Chondrocyte (in vitro differentiated cells): ENCODE measurements around the gene RAI1. TPM values are rescaled to one million over a fixed set of nuclear protein-coding genes. Genes with fewer than 3 reads are reported as not detected.

Experiments used
- DNase-seq: peaks from one replicate; pipeline ENCODE4 v3.0.0; 2021; ENCODE audit warnings: mixed read lengths, low spot score
- H3K27ac Mint-ChIP-seq: one replicate; pipeline ENCODE4 v1.8.0; 2021; ENCODE audit warnings: mild to moderate bottlenecking, moderate library complexity, mixed read lengths; ENCODE audit not compliant: unreplicated experiment
- H3K27me3 Mint-ChIP-seq: 2 replicates; pipeline ENCODE4 v1.8.0; 2021; ENCODE audit warnings: low read depth, mixed read lengths
- H3K36me3 Mint-ChIP-seq: 2 replicates; pipeline ENCODE4 v1.8.0; 2021; ENCODE audit warnings: low read depth, mixed read lengths
- H3K4me1 Mint-ChIP-seq: 2 replicates; pipeline ENCODE4 v1.8.0; 2021; ENCODE audit warnings: low read depth, mild to moderate bottlenecking, mixed read lengths
- H3K4me3 Mint-ChIP-seq: one replicate; pipeline ENCODE4 v1.8.0; 2021; ENCODE audit warnings: mild to moderate bottlenecking, moderate library complexity, mixed read lengths; ENCODE audit not compliant: unreplicated experiment
- H3K9me3 Mint-ChIP-seq: 2 replicates; pipeline ENCODE4 v1.8.0; 2021; ENCODE audit warnings: low read depth, mixed read lengths
- CTCF ChIP-seq: fragments of 200-600 bp; sonication (generic); IDR thresholded peaks from 2 replicates; pipeline ENCODE4 v1.5.0; 2021; ENCODE audit warnings: antibody characterized with exemption, mild to moderate bottlenecking, moderate library complexity
- total RNA-seq: library from RNA; stranded (reverse); gene quantifications from 3 replicates; pipeline ENCODE4 v1.2.1, GENCODE V29; 2021

Gene RAI1
- total RNA-seq, 1 donor from 2014 or later: 28.7 TPM

DNA sequence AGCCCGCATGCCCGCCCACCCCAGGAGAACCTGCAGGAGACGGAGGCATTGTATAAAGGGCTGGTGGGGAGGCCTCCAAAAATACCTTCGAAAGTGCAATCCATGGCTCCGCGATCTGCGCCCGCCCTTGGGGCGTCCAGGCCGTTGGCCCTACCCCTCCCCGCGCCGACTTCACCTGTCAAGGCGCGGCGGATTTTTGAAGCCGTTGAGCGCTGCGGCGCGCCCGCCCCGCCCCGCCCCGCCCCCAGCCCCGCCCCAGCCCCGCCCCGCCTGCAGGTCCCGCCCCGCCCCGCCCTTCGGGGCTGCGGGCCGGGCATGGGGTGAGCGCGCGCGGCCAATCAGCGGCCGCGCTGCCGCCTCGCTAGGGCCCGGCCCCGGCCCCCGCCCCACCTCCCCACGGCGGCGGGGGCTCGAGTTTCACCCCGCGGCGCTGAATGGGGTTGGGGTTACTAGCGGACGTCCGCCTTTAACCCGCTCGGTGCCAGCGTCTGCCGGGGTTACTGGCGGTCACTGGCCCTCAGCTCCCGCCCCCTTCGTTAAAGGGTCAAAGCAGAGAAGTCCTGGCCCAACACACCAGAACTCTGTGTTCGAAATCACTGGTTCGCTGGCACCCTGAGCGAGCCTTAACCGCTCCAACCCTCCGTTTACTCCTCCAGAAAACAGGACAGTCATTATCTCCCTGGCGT lies 142.3 kb downstream of the RAI1 start:
- Mint-ChIP-seq H3K4me3 (peak overlapping the region; percentile 71), H3K36me3 (peaks cover 2% of the 10 kb centered on the region), H3K9me3 (no peaks in the 10 kb centered on the region), H3K27me3 (no peaks in the 10 kb centered on the region), H3K27ac (peak overlapping the region; percentile 59), H3K4me1 (peaks cover 42% of the 10 kb centered on the region)
- TF ChIP-seq CTCF: no peak
- DNase-seq: no peak

GRCh38 chr17:17824119-17824782 lies 143.0 kb downstream of the RAI1 start:
- no peak for DNase-seq
- Mint-ChIP-seq H3K4me1 (peaks cover 42% of the 10 kb centered on the region), H3K27ac (peak overlapping the region; percentile 59), H3K36me3 (no peaks in the 10 kb centered on the region), H3K27me3 (no peaks in the 10 kb centered on the region), H3K4me3 (peak overlapping the region; percentile 71), H3K9me3 (no peaks in the 10 kb centered on the region)
- no peak for TF ChIP-seq CTCF

DNA sequence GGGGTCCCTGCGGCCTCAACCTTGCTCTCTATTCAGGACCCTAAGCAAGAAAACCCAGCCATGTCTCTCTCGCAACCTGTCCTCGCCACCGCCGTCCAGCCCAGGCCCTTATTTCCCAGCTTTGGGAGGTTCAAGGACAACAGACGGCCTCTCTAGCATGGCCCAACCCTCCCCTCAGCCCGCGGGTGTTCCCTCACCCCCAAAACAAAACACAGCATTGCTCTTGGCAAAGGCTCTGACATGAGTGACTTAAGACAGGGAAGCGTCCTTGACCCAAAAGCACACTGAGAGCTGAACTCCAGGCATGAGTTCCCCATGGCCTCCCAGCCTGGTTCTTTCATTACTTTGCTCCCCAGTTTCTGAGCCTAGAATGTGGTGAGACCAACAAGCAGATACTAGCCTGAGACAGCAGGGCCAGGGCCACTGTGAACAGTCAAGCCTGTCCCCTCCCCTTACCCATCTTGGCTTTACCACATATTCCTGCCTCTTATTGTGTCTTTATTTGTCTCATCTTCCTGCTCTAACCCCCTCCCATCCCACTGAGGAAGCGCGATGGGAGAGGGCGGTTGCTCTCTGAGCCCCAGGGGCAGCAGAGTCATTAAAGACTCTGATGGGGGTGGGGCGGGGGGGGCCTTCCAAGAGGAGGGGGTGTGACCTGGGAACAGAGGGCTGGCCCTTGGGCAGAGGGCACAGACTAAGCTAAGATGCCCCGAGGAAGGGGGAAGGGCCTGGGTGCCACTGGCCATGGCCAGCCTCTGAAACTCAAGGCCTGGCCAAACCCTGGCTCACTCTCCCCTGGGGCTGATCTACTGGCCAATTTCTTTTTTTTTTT lies 143.7 kb downstream of the RAI1 start:
- peaks cover 35% of the 10 kb centered on the region for H3K4me1 Mint-ChIP-seq
- H3K36me3 Mint-ChIP-seq: no peaks in the 10 kb centered on the region
- TF ChIP-seq CTCF: no peak
- no peak for DNase-seq
- H3K4me3 Mint-ChIP-seq: no peak overlapping the region
- peak overlapping the region; percentile 45 for H3K27ac Mint-ChIP-seq
- H3K9me3 Mint-ChIP-seq: no peaks in the 10 kb centered on the region
- no peaks in the 10 kb centered on the region for H3K27me3 Mint-ChIP-seq

- no peak overlapping the region for H3K27ac Mint-ChIP-seq
- H3K27me3 Mint-ChIP-seq: no peaks in the 10 kb centered on the region
- H3K4me3 Mint-ChIP-seq: no peak overlapping the region
- DNase-seq: no peak
- H3K4me1 Mint-ChIP-seq: peaks cover 30% of the 10 kb centered on the region
- no peak for TF ChIP-seq CTCF
- H3K9me3 Mint-ChIP-seq: no peaks in the 10 kb centered on the region
- no peaks in the 10 kb centered on the region for H3K36me3 Mint-ChIP-seq
These were observed 145.1 kb downstream of the RAI1 start for GRCh38 chr17:17826342-17826713.
